ENCODE measurements around the gene SFMBT1. TPM values are rescaled to one million over a fixed set of nuclear protein-coding genes. Genes with fewer than 3 reads are reported as not detected.

SFMBT1 gene
- polyA plus RNA-seq, 1 of the 3 experiments (the other 2 are of a cell fraction) = 0.72 TPM

DNA sequence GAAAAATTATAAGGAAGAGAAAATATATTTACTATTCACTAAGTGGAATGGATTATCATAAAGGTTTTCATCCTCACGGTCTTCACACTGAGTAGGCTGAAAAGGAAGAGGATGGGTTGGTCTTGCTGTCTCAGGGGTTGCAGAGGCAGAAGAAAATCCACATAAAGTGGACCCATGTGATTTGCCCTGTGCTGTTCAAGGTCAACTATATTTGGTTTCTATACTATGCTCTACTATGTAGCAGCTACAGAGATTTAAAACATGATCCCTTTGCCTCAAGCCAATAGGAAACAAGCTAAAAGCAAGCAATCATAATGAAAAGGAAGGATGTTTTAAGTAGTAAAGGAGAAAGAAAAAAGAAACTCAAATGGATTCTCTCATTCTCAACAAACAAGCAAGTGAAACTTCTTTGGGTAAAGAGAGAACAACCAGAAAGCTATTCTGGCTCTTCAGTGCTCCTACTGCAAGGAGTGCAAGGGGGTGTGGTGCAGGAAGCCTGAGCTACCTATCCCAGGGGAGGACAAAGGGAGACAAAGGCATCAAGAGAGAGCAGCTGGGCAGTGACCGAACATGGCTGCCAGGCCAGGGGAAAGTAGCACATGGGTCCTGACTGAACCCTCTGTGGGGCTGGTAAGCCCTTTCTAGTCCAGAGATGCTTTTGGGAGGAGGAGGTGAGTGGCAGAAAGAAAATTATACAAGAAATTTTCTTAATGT is 35.9 kb downstream of the SFMBT1 start (continued):
- TF ChIP-seq EZH2phosphoT487 (IDR thresholded peaks at IDR 0.05; ENCODE audit: borderline replicate concordance, low read depth) (no peak), TAF1 (IDR thresholded peaks at IDR 0.05; ENCODE audit: borderline replicate concordance, low read depth, low read length) (no peak)

DNA sequence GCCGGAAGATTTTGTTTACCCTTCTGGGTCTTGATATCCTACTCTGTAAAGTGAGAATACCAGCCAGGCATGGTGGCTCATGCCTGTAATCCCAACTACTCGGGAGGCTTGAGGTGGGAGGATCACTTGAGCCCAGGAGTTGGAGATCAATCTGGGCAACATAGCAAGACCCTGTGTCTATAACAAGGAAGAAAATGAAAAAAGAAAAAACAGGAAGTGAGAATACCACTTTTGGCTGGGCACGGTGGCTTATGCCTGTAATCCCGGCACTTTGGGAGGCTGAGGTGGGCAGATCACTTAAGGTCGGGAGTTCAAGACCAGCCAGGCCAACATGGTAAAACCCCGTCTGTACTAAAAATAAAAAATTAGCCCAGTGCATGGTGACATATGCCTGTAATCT is 36.9 kb downstream of the SFMBT1 start:
- DNase-seq = no peak
- Histone ChIP-seq H3K9me2 (no peaks in the 10 kb centered on the region), H3K36me3 (replicated peaks in 1 of 2; ENCODE audit: control insufficient read depth in 1 of 2, insufficient read depth in 2 of 2, low read length in 1 of 2) (no peaks in the 10 kb centered on the region), H3K4me1 (ENCODE audit: control insufficient read depth in 1 of 2, insufficient read depth in 2 of 2, low read depth in 1 of 2, low read length in 1 of 2) (no peaks in the 10 kb centered on the region), H3K4me2 (no peak overlapping the region), H4K20me1 (ENCODE audit: insufficient read depth) (no peaks in the 10 kb centered on the region), H3K9ac (no peak overlapping the region), H3K79me2 (ENCODE audit: insufficient read depth) (no peaks in the 10 kb centered on the region), H3K27ac (ENCODE audit: low read depth in 2 of 2, low read length in 1 of 2) (no peak overlapping the region), H2AFZ (ENCODE audit: low read depth) (no peak overlapping the region), H3K9me3 (no peaks in the 10 kb centered on the region), H3F3A (replicated peaks; ENCODE audit: insufficient read depth) (no peaks in the 10 kb centered on the region), H3K27me3 (ENCODE audit: insufficient read depth) (no peaks in the 10 kb centered on the region), H3K4me3 (ENCODE audit: low read depth in 2 of 2, low read length in 1 of 2) (no peak overlapping the region)
- WGBS (ENCODE audit: low lambda C conversion rate) = 96% methylated on average over 6 of the region's 6 CpGs
- ChIA-PET POLR2A (no interaction called here), CTCF (interaction anchor here (0.7 to 2.4 kb wide), 2 partner anchors 14 to 189 kb away, joined by 3 to 5 read pairs; no protein-coding TSS in a partner anchor)
- TF ChIP-seq FOSL2 (IDR thresholded peaks at IDR 0.05; ENCODE audit: borderline replicate concordance, low read depth) (no peak), JUND (IDR thresholded peaks at IDR 0.05) (no peak), GATA2 (CRISPR knock-in tag; IDR thresholded peaks at IDR 0.05) (no peak), FOXJ3 (CRISPR knock-in tag; IDR thresholded peaks at IDR 0.05) (no peak), TEAD4 (IDR thresholded peaks at IDR 0.05; ENCODE audit: borderline replicate concordance, insufficient read depth) (no peak)
- TF ChIP-seq, protein P1, sequence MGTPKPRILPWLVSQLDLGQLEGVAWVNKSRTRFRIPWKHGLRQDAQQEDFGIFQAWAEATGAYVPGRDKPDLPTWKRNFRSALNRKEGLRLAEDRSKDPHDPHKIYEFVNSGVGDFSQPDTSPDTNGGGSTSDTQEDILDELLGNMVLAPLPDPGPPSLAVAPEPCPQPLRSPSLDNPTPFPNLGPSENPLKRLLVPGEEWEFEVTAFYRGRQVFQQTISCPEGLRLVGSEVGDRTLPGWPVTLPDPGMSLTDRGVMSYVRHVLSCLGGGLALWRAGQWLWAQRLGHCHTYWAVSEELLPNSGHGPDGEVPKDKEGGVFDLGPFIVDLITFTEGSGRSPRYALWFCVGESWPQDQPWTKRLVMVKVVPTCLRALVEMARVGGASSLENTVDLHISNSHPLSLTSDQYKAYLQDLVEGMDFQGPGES (IDR thresholded peaks at IDR 0.05; ENCODE audit: low read depth, low read length) = no peak

DNA sequence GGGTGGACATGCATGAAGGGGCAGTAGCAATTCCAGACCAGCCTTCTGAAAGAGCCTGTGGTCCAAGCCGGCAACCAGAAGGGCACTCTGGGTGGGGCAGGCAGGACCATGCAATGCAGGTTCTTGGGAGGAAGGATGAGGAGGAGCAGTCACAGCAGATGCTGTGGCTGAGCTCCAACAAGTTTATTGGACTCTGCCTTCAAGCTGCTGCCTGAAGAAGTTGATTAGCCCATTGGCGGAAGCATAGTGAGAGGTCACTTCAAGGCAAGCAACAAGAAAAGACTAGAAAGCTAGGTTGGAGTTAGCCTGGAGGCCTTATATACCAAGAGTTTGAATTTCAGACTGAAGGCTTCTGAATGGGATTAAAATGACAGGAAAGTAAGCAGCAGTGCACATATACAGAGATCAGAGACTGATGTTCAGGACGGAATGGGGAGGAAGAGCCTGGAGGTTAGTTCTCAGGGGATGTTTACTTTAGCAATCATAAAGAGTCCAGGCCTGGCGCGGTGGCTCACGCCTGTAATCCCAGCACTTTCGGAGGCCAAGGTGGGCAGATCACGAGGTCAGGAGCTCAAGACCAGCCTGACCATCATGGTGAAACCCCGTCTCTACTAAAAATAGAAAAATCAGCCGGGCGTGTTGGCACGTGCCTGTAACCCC is 39.9 kb downstream of the SFMBT1 start:
- Histone ChIP-seq H3K4me3 (ENCODE audit: low read depth in 2 of 2, low read length in 1 of 2) (no peak overlapping the region), H3K27me3 (ENCODE audit: insufficient read depth) (no peaks in the 10 kb centered on the region), H2AFZ (ENCODE audit: low read depth) (no peak overlapping the region), H3K4me2 (no peak overlapping the region), H3K9me3 (no peaks in the 10 kb centered on the region), H3K36me3 (replicated peaks in 1 of 2; ENCODE audit: control insufficient read depth in 1 of 2, insufficient read depth in 2 of 2, low read length in 1 of 2) (no peaks in the 10 kb centered on the region), H3K27ac (ENCODE audit: low read depth in 2 of 2, low read length in 1 of 2) (no peak overlapping the region), H3K9me2 (no peaks in the 10 kb centered on the region), H3K9ac (no peak overlapping the region), H3K4me1 (ENCODE audit: control insufficient read depth in 1 of 2, insufficient read depth in 2 of 2, low read depth in 1 of 2, low read length in 1 of 2) (no peaks in the 10 kb centered on the region), H4K20me1 (ENCODE audit: insufficient read depth) (no peaks in the 10 kb centered on the region), H3F3A (replicated peaks; ENCODE audit: insufficient read depth) (no peaks in the 10 kb centered on the region), H3K79me2 (ENCODE audit: insufficient read depth) (no peaks in the 10 kb centered on the region)
- DNase-seq = no peak
- 93% methylated on average over 12 of the region's 12 CpGs for WGBS (ENCODE audit: low lambda C conversion rate)
- ChIA-PET CTCF (no interaction called here), POLR2A (no interaction called here)
- no peak for TF ChIP-seq SIN3A (IDR thresholded peaks at IDR 0.05; ENCODE audit: borderline replicate concordance, low read depth, low read length)
- TF ChIP-seq NRF1 (IDR thresholded peaks at IDR 0.05; ENCODE audit: low read depth, low read length) = no peak
- TF ChIP-seq NFIC (IDR thresholded peaks at IDR 0.05; ENCODE audit: borderline replicate concordance) = no peak
- no peak for TF ChIP-seq GABPA (IDR thresholded peaks at IDR 0.05; ENCODE audit: low read depth)
- TF ChIP-seq YY1 (IDR thresholded peaks at IDR 0.05; ENCODE audit: low read depth) = no peak
- TF ChIP-seq JUND (IDR thresholded peaks at IDR 0.05) = no peak
- no peak for TF ChIP-seq MEF2A (IDR thresholded peaks at IDR 0.05; ENCODE audit: borderline replicate concordance, low read depth)
- no peak for TF ChIP-seq ELF1 (IDR thresholded peaks at IDR 0.05)
